ENCODE results near the gene KDM5D.

Gene KDM5D

GRCh38 chrY:19744381-19745378 lies at the start of gene KDM5D:
Gene KDM5D, minus strand, starts transcription at chrY:19744726. Its CDS starts 192 bp downstream, at chrY:19744534.
- no peaks in the 10 kb centered on the region for H3K36me3 ChIP-seq (ENCODE audit: control insufficient read depth, insufficient read depth, low read length, severe bottlenecking)
- no peak within 1 kb of the TSS for H3K4me3 ChIP-seq (ENCODE audit: low read length)
- H3K9ac ChIP-seq (ENCODE audit: low read length): no peak within 1 kb of the TSS
- H3K27me3 ChIP-seq (replicated peaks; ENCODE audit: control insufficient read depth, insufficient read depth, low read length): no peaks in the 10 kb centered on the region
- H3K4me1 ChIP-seq (ENCODE audit: control insufficient read depth, insufficient read depth, low read length): no peaks in the 10 kb centered on the region
- DNase-seq (ENCODE audit: low read depth): no peak
- H3K9me3 ChIP-seq (ENCODE audit: control insufficient read depth, low read length): no peaks in the 10 kb centered on the region

- Histone ChIP-seq H3K36me3 (ENCODE audit: control insufficient read depth, insufficient read depth, low read length, severe bottlenecking) (no peaks in the 10 kb centered on the region), H3K27me3 (replicated peaks; ENCODE audit: control insufficient read depth, insufficient read depth, low read length) (no peaks in the 10 kb centered on the region), H3K4me3 (ENCODE audit: low read length) (no peak overlapping the region), H3K9me3 (ENCODE audit: control insufficient read depth, low read length) (no peaks in the 10 kb centered on the region), H3K4me1 (ENCODE audit: control insufficient read depth, insufficient read depth, low read length) (no peaks in the 10 kb centered on the region), H3K9ac (ENCODE audit: low read length) (no peak overlapping the region)
- DNase-seq (ENCODE audit: low read depth): no peak
These were observed 23.8 kb upstream of the KDM5D start for GRCh38 chrY:19768375-19768774.

DNA sequence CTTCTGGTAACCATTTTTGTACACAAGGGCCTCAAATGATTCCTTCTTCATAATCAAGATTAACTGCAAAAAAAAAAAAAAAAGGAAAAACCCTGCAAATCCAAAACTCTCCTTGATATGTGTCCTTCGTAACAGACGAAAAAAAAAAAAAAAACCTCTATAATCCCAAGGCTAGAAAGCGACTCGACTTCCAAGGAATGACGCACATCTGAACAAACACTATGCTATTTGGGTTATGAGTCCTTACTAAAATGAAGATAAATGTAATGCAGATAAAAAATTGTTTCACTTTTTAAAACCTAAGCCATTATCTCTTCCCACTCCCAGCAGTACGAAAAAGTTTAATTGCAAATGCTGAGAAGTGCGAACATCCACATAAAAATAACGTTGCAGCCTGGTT lies 1.2 kb downstream of the KDM5D start:
- Histone ChIP-seq H3K9ac (ENCODE audit: low read length) (no peak overlapping the region), H3K4me3 (ENCODE audit: low read length) (no peak overlapping the region), H3K4me1 (ENCODE audit: control insufficient read depth, insufficient read depth, low read length) (no peaks in the 10 kb centered on the region), H3K36me3 (ENCODE audit: control insufficient read depth, insufficient read depth, low read length, severe bottlenecking) (no peaks in the 10 kb centered on the region), H3K9me3 (ENCODE audit: control insufficient read depth, low read length) (no peaks in the 10 kb centered on the region), H3K27me3 (replicated peaks; ENCODE audit: control insufficient read depth, insufficient read depth, low read length) (no peaks in the 10 kb centered on the region)
- DNase-seq (ENCODE audit: low read depth): no peak

GRCh38 chrY:19742153-19742552 lies 2.4 kb downstream of the KDM5D start:
- Histone ChIP-seq H3K9ac (ENCODE audit: low read length) (no peak overlapping the region), H3K9me3 (ENCODE audit: control insufficient read depth, low read length) (no peaks in the 10 kb centered on the region), H3K4me3 (ENCODE audit: low read length) (no peak overlapping the region), H3K36me3 (ENCODE audit: control insufficient read depth, insufficient read depth, low read length, severe bottlenecking) (no peaks in the 10 kb centered on the region), H3K27me3 (replicated peaks; ENCODE audit: control insufficient read depth, insufficient read depth, low read length) (no peaks in the 10 kb centered on the region), H3K4me1 (ENCODE audit: control insufficient read depth, insufficient read depth, low read length) (no peaks in the 10 kb centered on the region)
- DNase-seq (ENCODE audit: low read depth): no peak

GRCh38 chrY:19734425-19734824 lies 10.1 kb downstream of the KDM5D start:
- Histone ChIP-seq H3K9me3 (ENCODE audit: control insufficient read depth, low read length) (no peaks in the 10 kb centered on the region), H3K4me1 (ENCODE audit: control insufficient read depth, insufficient read depth, low read length) (no peaks in the 10 kb centered on the region), H3K4me3 (ENCODE audit: low read length) (no peak overlapping the region), H3K36me3 (ENCODE audit: control insufficient read depth, insufficient read depth, low read length, severe bottlenecking) (no peaks in the 10 kb centered on the region), H3K27me3 (replicated peaks; ENCODE audit: control insufficient read depth, insufficient read depth, low read length) (no peaks in the 10 kb centered on the region), H3K9ac (ENCODE audit: low read length) (no peak overlapping the region)
- DNase-seq (ENCODE audit: low read depth): no peak

- Histone ChIP-seq H3K36me3 (ENCODE audit: control insufficient read depth, insufficient read depth, low read length, severe bottlenecking) (no peaks in the 10 kb centered on the region), H3K9ac (ENCODE audit: low read length) (no peak overlapping the region), H3K27me3 (replicated peaks; ENCODE audit: control insufficient read depth, insufficient read depth, low read length) (no peaks in the 10 kb centered on the region), H3K4me1 (ENCODE audit: control insufficient read depth, insufficient read depth, low read length) (no peaks in the 10 kb centered on the region), H3K9me3 (ENCODE audit: control insufficient read depth, low read length) (no peaks in the 10 kb centered on the region), H3K4me3 (ENCODE audit: low read length) (no peak overlapping the region)
- no peak for DNase-seq (ENCODE audit: low read depth)
These were observed 26.6 kb downstream of the KDM5D start for GRCh38 chrY:19717950-19718349.

GRCh38 chrY:19717146-19717545 lies 27.4 kb downstream of the KDM5D start:
- no peak overlapping the region for H3K9ac ChIP-seq (ENCODE audit: low read length)
- no peaks in the 10 kb centered on the region for H3K4me1 ChIP-seq (ENCODE audit: control insufficient read depth, insufficient read depth, low read length)
- no peaks in the 10 kb centered on the region for H3K36me3 ChIP-seq (ENCODE audit: control insufficient read depth, insufficient read depth, low read length, severe bottlenecking)
- H3K4me3 ChIP-seq (ENCODE audit: low read length): no peak overlapping the region
- H3K9me3 ChIP-seq (ENCODE audit: control insufficient read depth, low read length): no peaks in the 10 kb centered on the region
- no peaks in the 10 kb centered on the region for H3K27me3 ChIP-seq (replicated peaks; ENCODE audit: control insufficient read depth, insufficient read depth, low read length)
- DNase-seq (ENCODE audit: low read depth): no peak

DNA sequence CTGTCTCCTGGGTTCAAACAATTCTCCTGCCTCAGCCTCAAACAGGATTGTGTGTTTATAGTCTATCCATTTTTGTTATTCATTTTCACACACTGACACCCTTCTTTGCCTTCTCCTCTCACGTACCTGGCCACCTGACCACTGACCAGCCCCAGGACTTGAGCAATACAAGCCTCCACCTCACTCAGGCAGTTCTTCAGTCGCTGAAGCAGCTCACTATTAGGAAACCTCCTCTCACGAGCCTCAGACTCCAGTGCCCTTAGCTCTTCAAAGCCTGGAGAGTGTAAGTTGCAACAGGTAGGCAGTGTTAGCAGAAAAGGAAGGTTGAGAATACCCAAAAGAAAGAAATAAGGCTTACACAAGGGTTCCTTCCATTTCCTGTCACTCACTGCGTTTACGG lies 29.3 kb downstream of the KDM5D start:
- Histone ChIP-seq H3K4me3 (ENCODE audit: low read length) (no peak overlapping the region), H3K9ac (ENCODE audit: low read length) (no peak overlapping the region), H3K9me3 (ENCODE audit: control insufficient read depth, low read length) (no peaks in the 10 kb centered on the region), H3K36me3 (ENCODE audit: control insufficient read depth, insufficient read depth, low read length, severe bottlenecking) (no peaks in the 10 kb centered on the region), H3K27me3 (replicated peaks; ENCODE audit: control insufficient read depth, insufficient read depth, low read length) (no peaks in the 10 kb centered on the region), H3K4me1 (ENCODE audit: control insufficient read depth, insufficient read depth, low read length) (no peaks in the 10 kb centered on the region)
- DNase-seq (ENCODE audit: low read depth): no peak

GRCh38 chrY:19713430-19713829 lies 31.1 kb downstream of the KDM5D start:
- H3K36me3 ChIP-seq (ENCODE audit: control insufficient read depth, insufficient read depth, low read length, severe bottlenecking): no peaks in the 10 kb centered on the region
- no peaks in the 10 kb centered on the region for H3K27me3 ChIP-seq (replicated peaks; ENCODE audit: control insufficient read depth, insufficient read depth, low read length)
- H3K9ac ChIP-seq (ENCODE audit: low read length): no peak overlapping the region
- H3K4me1 ChIP-seq (ENCODE audit: control insufficient read depth, insufficient read depth, low read length): no peaks in the 10 kb centered on the region
- no peak for DNase-seq (ENCODE audit: low read depth)
- H3K9me3 ChIP-seq (ENCODE audit: control insufficient read depth, low read length): no peaks in the 10 kb centered on the region
- H3K4me3 ChIP-seq (ENCODE audit: low read length): no peak overlapping the region

DNA sequence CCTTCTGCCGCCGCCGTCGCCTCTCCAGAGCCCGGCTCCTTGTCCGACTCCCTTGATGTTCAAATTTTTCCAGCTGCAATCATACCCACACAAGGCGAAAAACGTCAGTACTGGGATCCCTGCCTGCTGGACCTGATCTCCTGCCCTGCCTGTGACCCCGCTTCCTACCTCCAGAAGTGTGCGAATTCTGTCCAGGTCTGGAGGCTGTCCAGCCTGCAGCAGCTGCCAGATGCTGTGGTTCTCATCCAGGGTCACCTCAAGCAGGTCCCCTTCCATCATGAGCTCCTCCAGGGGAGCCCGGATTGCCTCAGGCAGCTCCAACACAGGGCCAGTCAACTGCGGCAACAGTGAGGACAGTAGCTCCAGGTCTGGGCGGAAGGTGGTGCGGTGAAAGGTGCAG lies 38.3 kb downstream of the KDM5D start:
- Histone ChIP-seq H3K27me3 (replicated peaks; ENCODE audit: control insufficient read depth, insufficient read depth, low read length) (no peaks in the 10 kb centered on the region), H3K4me3 (ENCODE audit: low read length) (no peak overlapping the region), H3K4me1 (ENCODE audit: control insufficient read depth, insufficient read depth, low read length) (no peaks in the 10 kb centered on the region), H3K9ac (ENCODE audit: low read length) (no peak overlapping the region), H3K9me3 (ENCODE audit: control insufficient read depth, low read length) (no peaks in the 10 kb centered on the region), H3K36me3 (ENCODE audit: control insufficient read depth, insufficient read depth, low read length, severe bottlenecking) (no peaks in the 10 kb centered on the region)
- no peak for DNase-seq (ENCODE audit: low read depth)

DNA sequence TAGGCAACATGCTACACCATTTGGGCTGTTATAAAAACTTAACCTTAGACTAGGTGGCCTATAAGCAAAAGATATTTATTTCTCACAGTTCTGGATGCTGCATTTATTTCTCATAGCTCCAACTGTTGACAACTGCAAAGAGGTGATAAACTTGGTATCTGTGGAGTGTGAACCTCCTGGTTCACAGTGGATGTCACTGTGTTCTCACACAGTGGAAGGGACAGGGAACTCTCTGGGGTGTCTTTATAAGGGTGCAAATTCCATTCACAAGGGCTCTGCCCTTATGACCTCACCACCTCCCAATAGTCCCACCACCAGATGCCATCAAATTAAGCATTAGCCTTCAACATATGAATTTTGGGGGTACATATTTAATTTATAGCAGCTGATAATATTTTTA lies 46.0 kb downstream of the KDM5D start:
- Histone ChIP-seq H3K36me3 (ENCODE audit: control insufficient read depth, insufficient read depth, low read length, severe bottlenecking) (no peaks in the 10 kb centered on the region), H3K9me3 (ENCODE audit: control insufficient read depth, low read length) (no peaks in the 10 kb centered on the region), H3K4me1 (ENCODE audit: control insufficient read depth, insufficient read depth, low read length) (no peaks in the 10 kb centered on the region), H3K27me3 (replicated peaks; ENCODE audit: control insufficient read depth, insufficient read depth, low read length) (no peaks in the 10 kb centered on the region), H3K9ac (ENCODE audit: low read length) (no peak overlapping the region), H3K4me3 (ENCODE audit: low read length) (no peak overlapping the region)
- no peak for DNase-seq (ENCODE audit: low read depth)

Measured in adipocyte (in vitro differentiated cells).